K562 (cell line): ENCODE results near the gene PCBP2. TPM values are rescaled to one million over a fixed set of nuclear protein-coding genes. Genes with fewer than 3 reads are reported as not detected.

Experiments
- CCNT2 ChIP-seq: IDR thresholded peaks from 2 replicates; pipeline ENCODE4 v1.6.1; 2011; ENCODE audit warnings: borderline replicate concordance, low read depth, mild to moderate bottlenecking, moderate library complexity, mixed read lengths, low read length; ENCODE audit not compliant: insufficient read length; ENCODE audit errors: extremely low read depth
- COPS2 ChIP-seq: fragments of 450-650 bp; conservative IDR thresholded peaks from 2 replicates; pipeline ENCODE4 v1.6.1; 2016; ENCODE audit warnings: mild to moderate bottlenecking, moderate library complexity
- DMBX1 ChIP-seq: fragments of 250-450 bp; sonication (Bioruptor Pico); IDR thresholded peaks from 2 replicates; pipeline ENCODE4 v1.8.0; 2022; ENCODE audit warnings: inconsistent platforms, mild to moderate bottlenecking, moderate library complexity, borderline replicate concordance
- FOXK2 ChIP-seq, 2 experiments: fragments of 450-650 bp; IDR thresholded peaks in 1 of 2; conservative IDR thresholded peaks in 1 of 2; 2 replicates each; pipeline ENCODE4 v1.6.1; 2016; ENCODE audit warnings: low read depth in 2 of 2, mild to moderate bottlenecking in 1 of 2
- NBN ChIP-seq: fragments of 450-650 bp; IDR thresholded peaks from 2 replicates; pipeline ENCODE4 v1.6.1; 2016; ENCODE audit warnings: low read depth, mild to moderate bottlenecking
- RBM22 ChIP-seq: fragments of 200-400 bp; formaldehyde crosslinking; IDR thresholded peaks from 2 replicates; pipeline ENCODE4 v1.6.1; 2018; ENCODE audit warnings: low read length, low read depth; ENCODE audit not compliant: poor library complexity, severe bottlenecking
- RBM39 ChIP-seq: fragments of 200-400 bp; formaldehyde crosslinking; optimal IDR thresholded peaks from 2 replicates; pipeline ENCODE3; 2018; ENCODE audit warnings: low read depth, low read length
- TAF15 ChIP-seq: fragments of 200-400 bp; formaldehyde crosslinking; IDR thresholded peaks from 2 replicates; pipeline ENCODE4 v1.6.1; 2017; ENCODE audit warnings: mild to moderate bottlenecking, low read depth, low read length, moderate library complexity
- ZBED1 ChIP-seq: IDR thresholded peaks from 2 replicates; pipeline ENCODE4 v1.6.1; 2014
- ZKSCAN3 ChIP-seq: fragments of 250-450 bp; sonication (Bioruptor Pico); IDR thresholded peaks from 2 replicates; pipeline ENCODE4 v1.4.0; 2020
- ZNF134 ChIP-seq: fragments of 250-450 bp; sonication (Bioruptor Pico); conservative IDR thresholded peaks from 2 replicates; pipeline ENCODE4 v1.4.0; 2020
- ZNF324 ChIP-seq: fragments of 250-450 bp; sonication (Bioruptor Pico); IDR thresholded peaks from 2 replicates; pipeline ENCODE4 v1.4.0; 2020; ENCODE audit warnings: mild to moderate bottlenecking
- ZNF766 ChIP-seq: fragments of 200-800 bp; sonication (Bioruptor generic); conservative IDR thresholded peaks from 2 replicates; pipeline ENCODE4 v1.6.1; 2016; ENCODE audit warnings: missing genetic modification characterization, missing compliant biosample characterization
- ZNF830 ChIP-seq: fragments of 250-450 bp; sonication (Bioruptor Pico); IDR thresholded peaks from 2 replicates; pipeline ENCODE4 v1.5.0; 2021; ENCODE audit warnings: mild to moderate bottlenecking
- polyA plus RNA-seq, 8 experiments: library from polyadenylated mRNA; depleted of rRNA in 4 of 8; stranded (reverse) in 5 of 8; unstranded in 3 of 8; fragments of >200 nt; fragmentation: Nextera tagmentation in 2 of 8; fragmentation: Illumina TruSeq in 1 of 8; extraction: Ambion mirVana in 2 of 8; extraction: Trizol in 1 of 8; gene quantifications; 2 replicates each; pipeline versions ENCODE4 v1.2.1 to v1.2.3, GENCODE V29; 2011 to 2014; ENCODE audit warnings: inconsistent platforms in 1 of 8, missing spikeins in 1 of 8
- total RNA-seq, 7 experiments: library from RNA; depleted of rRNA in 6 of 7; stranded (reverse); fragments of >200 nt in 6 of 7; fragmentation: Illumina TruSeq in 2 of 7; extraction: Trizol in 2 of 7; gene quantifications; 2 replicates each; pipeline versions ENCODE4 v1.2.1 to v1.2.3, GENCODE V29; 2011 to 2021; ENCODE audit warnings: low replicate concordance in 1 of 7
- TF ChIP-seq, protein P1 (sequence below): fragments of 450-650 bp; formaldehyde crosslinking; IDR thresholded peaks from 2 replicates; pipeline ENCODE4 v1.4.0; 2022; ENCODE audit warnings: missing genetic modification characterization
- TF ChIP-seq, protein P2 (sequence below): fragments of 450-650 bp; IDR thresholded peaks from 2 replicates; pipeline ENCODE4 v1.6.1; 2016; ENCODE audit warnings: antibody characterized with exemption
- TF ChIP-seq, protein P3 (sequence below): sonication (generic); formaldehyde crosslinking; IDR thresholded peaks from 2 replicates; pipeline ENCODE4 v1.8.1; 2023; ENCODE audit warnings: mild to moderate bottlenecking, missing genetic modification reagents, moderate library complexity
- TF ChIP-seq, protein P4 (sequence below): fragments of 200-800 bp; sonication (Bioruptor generic); IDR thresholded peaks from 2 replicates; pipeline ENCODE4 v1.6.1; 2017; ENCODE audit warnings: missing genetic modification characterization, missing compliant biosample characterization
- TF ChIP-seq, protein P5 (sequence below): sonication (generic); formaldehyde crosslinking; IDR thresholded peaks from 2 replicates; pipeline ENCODE4 v1.8.1; 2023; ENCODE audit warnings: mild to moderate bottlenecking, missing genetic modification reagents

PCBP2 gene
- total and polyA plus RNA-seq, 9 of the 15 experiments (the other 6 are each of a cell fraction or from before 2014, with no cell fraction given) = 137 to 831 (median 328) TPM

DNA sequence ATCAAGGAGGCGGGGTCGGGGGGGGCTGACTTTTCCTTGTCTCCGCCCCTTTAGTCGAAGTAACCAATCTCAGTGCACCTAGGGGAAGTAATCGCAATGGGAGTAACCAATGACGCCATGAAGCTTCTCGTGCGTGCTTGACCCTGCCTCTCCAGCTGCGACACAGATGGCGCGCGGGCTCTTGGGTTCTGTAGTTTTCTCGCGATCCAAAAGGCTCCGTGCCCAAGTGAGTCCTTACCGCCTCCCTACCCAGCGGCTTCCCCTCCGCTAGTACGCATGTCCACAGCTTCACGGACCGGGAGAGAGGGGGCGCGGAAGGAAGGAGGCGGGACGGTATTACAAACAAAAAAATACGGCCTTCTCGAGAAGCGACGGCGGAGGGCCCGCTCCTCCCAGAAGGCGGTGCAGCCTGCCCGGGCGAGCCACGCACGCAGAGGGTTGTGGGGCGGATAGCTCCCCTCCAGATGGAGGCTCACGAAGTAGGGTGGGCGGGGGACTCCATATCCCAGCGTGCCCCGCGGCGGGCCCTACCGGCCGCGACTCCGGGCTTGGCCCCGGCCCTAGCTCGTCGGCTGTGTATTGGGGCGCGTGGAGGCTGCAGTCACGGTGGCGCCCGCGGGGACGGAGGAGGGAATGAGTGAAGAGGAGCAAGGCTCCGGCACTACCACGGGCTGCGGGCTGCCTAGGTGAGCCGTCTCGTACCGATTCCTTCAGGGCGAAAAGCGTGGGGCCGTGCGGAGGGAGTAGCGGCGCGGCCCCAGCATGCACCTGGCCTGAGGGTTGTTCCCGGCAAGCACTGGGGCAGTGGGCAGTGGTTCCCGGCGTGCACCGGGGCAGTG lies 49.1 kb downstream of the PCBP2 start, which contains the start of gene TARBP2 (continued):
- TF ChIP-seq, protein P1, sequence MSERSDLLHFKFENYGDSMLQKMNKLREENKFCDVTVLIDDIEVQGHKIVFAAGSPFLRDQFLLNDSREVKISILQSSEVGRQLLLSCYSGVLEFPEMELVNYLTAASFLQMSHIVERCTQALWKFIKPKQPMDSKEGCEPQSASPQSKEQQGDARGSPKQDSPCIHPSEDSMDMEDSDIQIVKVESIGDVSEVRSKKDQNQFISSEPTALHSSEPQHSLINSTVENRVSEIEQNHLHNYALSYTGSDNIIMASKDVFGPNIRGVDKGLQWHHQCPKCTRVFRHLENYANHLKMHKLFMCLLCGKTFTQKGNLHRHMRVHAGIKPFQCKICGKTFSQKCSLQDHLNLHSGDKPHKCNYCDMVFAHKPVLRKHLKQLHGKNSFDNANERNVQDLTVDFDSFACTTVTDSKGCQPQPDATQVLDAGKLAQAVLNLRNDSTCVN (CRISPR knock-in tag) = no peak
- TF ChIP-seq NBN = no peak
- TF ChIP-seq ZBED1 = no peak
- TF ChIP-seq ZNF134 (CRISPR knock-in tag) = peak; percentile 46; the same call in 1 of the 2 replicates
- TF ChIP-seq, protein P2, sequence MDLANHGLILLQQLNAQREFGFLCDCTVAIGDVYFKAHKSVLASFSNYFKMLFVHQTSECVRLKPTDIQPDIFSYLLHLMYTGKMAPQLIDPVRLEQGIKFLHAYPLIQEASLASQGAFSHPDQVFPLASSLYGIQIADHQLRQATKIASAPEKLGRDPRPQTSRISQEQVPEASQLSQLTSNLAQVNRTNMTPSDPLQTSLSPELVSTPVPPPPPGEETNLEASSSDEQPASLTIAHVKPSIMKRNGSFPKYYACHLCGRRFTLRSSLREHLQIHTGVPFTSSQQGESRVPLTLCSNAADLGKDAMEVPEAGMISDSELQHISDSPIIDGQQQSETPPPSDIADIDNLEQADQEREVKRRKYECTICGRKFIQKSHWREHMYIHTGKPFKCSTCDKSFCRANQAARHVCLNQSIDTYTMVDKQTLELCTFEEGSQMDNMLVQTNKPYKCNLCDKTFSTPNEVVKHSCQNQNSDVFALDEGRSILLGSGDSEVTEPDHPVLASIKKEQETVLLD = no peak
- 0 out of 2 replicates have a peak, but pooled peaks have one; percentile 49 for TF ChIP-seq ZNF324 (CRISPR knock-in tag)
- no peak for TF ChIP-seq COPS2
- no peak for TF ChIP-seq RBM39
- TF ChIP-seq, protein P3, sequence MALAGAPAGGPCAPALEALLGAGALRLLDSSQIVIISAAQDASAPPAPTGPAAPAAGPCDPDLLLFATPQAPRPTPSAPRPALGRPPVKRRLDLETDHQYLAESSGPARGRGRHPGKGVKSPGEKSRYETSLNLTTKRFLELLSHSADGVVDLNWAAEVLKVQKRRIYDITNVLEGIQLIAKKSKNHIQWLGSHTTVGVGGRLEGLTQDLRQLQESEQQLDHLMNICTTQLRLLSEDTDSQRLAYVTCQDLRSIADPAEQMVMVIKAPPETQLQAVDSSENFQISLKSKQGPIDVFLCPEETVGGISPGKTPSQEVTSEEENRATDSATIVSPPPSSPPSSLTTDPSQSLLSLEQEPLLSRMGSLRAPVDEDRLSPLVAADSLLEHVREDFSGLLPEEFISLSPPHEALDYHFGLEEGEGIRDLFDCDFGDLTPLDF = peak; percentile 69
- TF ChIP-seq, protein P4, sequence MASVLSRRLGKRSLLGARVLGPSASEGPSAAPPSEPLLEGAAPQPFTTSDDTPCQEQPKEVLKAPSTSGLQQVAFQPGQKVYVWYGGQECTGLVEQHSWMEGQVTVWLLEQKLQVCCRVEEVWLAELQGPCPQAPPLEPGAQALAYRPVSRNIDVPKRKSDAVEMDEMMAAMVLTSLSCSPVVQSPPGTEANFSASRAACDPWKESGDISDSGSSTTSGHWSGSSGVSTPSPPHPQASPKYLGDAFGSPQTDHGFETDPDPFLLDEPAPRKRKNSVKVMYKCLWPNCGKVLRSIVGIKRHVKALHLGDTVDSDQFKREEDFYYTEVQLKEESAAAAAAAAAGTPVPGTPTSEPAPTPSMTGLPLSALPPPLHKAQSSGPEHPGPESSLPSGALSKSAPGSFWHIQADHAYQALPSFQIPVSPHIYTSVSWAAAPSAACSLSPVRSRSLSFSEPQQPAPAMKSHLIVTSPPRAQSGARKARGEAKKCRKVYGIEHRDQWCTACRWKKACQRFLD (CRISPR knock-in tag) = peak; percentile 96
- peak; percentile 89 for TF ChIP-seq DMBX1 (CRISPR knock-in tag)
- TF ChIP-seq, protein P5, sequence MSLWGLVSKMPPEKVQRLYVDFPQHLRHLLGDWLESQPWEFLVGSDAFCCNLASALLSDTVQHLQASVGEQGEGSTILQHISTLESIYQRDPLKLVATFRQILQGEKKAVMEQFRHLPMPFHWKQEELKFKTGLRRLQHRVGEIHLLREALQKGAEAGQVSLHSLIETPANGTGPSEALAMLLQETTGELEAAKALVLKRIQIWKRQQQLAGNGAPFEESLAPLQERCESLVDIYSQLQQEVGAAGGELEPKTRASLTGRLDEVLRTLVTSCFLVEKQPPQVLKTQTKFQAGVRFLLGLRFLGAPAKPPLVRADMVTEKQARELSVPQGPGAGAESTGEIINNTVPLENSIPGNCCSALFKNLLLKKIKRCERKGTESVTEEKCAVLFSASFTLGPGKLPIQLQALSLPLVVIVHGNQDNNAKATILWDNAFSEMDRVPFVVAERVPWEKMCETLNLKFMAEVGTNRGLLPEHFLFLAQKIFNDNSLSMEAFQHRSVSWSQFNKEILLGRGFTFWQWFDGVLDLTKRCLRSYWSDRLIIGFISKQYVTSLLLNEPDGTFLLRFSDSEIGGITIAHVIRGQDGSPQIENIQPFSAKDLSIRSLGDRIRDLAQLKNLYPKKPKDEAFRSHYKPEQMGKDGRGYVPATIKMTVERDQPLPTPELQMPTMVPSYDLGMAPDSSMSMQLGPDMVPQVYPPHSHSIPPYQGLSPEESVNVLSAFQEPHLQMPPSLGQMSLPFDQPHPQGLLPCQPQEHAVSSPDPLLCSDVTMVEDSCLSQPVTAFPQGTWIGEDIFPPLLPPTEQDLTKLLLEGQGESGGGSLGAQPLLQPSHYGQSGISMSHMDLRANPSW (CRISPR knock-in tag) = 0 out of 2 replicates have a peak, but pooled peaks have one; percentile 33
- peak; percentile 53; the same call in 1 of the 2 replicates for TF ChIP-seq ZNF830
- TF ChIP-seq FOXK2 (conservative IDR thresholded peaks at IDR 0.05 in 1 of 2, IDR thresholded peaks at IDR 0.05 in 1 of 2; ENCODE audit: low read depth in 2 of 2) = peak in 1 of 2 experiments; percentile 31; a peak in 2 of 4 replicates
- peak; percentile 69 for TF ChIP-seq RBM22
- TF ChIP-seq TAF15 = no peak
- peak; percentile 38 for TF ChIP-seq CCNT2
- TF ChIP-seq ZNF766 (CRISPR knock-in tag) = peak; percentile 85
- TF ChIP-seq ZKSCAN3 (CRISPR knock-in tag) = no peak
